HG02938 (cell line): Measurements from ENCODE around the gene ERC1.

Experiments used
- ATAC-seq: cut with Tn5 transposase; IDR thresholded peaks from one replicate; pipeline ENCODE4 v1.9.1; 2021; ENCODE audit warnings: mild to moderate bottlenecking, moderate library complexity; ENCODE audit not compliant: unreplicated experiment

Gene ERC1

DNA sequence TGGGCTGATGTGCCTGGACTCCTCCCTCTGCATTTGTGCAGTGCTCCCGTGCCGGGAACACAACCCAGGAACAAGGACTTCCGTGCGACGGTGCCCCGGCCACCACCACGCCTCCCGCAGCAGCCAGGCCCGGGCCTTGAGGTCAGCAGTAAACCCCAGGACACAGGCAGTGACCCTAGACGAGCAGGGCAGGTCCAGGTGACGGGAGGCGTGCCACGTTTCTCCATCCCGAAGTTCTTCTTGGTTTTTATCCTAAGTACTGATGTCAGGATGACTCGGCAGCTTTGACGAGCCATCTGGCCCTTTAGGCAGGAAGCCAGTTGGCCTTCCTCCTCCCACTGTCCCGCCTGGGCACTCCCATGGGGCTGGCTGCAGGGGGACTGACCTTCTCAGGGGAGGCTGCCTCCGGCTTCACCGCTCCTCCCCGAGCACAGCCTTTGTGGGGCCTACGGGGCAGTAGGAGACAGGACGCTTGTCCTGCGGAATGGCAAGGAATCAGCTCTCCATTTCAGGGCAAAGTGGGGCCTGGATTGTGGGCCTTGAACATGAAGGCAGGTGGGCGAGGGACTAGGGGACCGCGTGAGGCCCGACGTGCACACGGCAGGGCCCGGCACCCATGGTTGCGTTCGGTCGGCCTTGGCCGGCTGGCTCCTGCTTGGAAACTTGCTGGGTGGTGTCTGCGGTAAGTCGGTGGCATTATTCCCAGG is 509.2 kb downstream of the ERC1 start:
- no peak for ATAC-seq

DNA sequence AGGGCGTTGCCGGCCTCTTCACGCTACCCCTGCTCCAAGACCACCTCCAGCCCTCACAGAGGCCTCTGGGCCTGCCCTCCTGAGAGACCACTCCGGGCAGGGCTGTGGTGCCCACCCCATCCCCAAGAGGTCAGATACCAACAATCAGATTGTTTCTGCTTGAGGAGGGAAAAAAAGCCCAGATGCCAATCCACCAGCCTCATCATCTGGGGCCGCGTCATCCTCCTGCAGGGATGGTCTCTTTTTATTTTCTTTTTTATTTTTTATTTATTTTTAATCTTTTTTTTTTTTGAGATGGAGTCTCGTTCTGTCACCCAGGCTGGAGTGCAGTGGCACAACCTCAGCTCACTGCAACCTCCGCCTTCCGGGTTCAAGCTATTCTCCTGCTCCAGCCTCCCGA is 510.0 kb downstream of the ERC1 start:
- ATAC-seq, result no peak

DNA sequence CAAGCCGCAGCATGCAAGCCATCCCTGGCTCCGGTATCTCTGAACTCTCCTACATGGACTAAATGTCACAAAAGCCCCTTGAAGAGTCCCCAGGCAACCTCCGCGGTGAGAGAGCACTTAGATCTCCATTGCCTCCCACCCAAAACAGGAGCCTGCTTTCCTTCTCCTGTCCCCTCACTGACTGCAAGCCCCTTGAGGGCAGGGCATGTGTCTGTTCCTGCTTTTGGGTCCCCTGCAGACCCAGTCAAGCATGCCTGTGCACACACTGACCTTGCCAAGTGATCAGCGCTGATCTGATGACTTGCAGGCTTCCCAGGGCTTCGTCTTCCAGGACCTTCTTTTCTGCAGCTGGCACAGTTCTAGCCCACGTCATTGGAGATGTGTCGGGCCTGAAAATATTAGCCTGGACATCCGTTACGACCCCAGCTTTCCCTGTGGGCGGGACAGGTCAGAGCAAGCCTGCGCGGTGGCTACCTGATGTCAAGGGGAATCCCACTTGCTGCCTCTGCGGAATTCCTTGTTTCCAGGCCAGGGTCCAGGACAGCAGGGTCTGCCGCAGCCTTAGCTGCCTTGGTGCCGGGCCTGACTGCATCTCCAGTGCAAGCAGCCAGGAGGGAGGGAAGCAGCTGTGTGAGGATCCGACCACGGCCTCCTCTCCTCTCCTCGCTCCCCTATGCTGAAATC is 510.8 kb downstream of the ERC1 start:
- ATAC-seq, result no peak

DNA sequence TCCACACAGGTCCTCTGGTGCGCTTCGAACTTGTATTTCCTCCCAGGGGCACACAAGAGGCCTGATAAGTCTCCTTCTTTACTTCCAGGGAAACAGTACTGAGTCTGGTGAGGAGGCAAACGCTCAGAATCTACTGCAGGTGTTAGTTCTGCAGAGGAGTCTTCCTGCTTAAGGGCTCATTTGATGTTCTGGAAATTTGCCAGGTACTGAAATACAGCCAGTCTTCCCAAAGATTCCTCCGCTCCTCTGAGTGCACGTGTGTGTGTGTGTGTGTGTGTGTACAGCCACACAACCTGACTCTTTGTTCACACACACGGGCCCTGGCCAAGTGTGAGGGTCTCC is 511.3 kb downstream of the ERC1 start:
- no peak for ATAC-seq

DNA sequence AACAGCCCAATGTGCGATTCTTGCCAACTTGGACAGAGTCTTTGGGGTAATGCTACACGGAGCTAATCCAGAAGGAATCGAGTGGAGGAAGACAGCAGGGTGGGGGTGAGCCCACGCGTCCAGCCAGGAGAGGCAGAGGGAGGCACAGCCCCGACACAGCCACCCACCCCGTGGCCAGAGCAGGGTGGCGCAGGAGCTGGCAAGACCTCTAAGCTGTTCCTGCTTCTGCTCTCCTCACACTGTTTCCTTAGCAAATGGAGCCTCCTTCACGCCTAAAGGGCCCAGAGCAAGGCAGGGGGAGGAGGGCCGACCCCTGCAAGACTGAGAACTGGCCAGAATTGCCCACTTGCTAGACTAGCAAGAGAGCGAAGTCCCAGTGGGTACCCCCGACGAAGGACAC is 511.8 kb downstream of the ERC1 start:
- ATAC-seq, result no peak

DNA sequence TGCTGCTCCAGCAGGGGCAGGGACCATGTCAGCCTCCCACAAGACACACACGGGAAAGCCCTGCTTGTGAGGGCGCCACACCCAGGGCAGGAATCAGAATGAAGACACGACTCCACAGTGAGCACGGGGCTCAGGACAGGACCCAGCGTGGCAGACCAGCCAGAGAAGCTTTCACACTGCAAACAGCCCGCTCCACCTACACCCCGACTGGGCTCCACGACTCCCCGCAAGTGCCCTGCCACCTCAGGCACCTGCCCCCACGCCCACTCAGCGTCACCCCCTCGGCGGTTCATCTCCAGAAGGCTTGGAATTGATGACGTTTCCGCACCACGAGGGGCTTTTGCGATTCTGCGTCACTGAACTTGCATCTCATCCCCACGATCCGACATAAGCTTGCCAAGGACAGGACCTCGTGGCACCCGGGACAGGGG is 512.3 kb downstream of the ERC1 start:
- no peak for ATAC-seq

DNA sequence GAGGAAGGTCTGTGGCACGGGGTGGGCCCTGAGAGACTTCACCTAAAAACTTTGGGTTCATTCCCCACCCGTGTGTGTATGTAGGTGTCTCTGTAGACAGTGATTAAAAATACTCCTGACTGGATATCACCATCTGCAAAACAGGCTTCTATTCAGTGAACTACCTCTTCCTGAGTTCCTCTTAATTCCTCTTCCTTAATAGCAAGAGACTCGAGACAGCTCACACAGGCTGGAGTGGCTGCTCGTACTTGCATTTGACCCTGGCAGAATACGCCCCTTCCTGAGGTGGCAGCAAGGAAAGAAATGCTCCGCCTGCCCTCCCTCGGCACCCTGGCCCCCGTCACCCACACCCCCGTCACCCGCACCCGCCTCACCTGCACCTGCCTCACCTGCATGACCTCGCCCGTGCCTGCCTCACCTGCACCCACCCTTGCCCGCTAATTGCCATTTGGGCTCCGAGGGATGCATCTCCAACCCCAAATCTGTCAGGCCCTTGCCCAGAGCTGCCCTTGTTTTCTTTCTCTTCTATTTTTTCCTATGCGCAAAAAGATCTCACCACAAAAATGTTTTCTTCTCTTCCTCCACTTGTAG is 513.4 kb downstream of the ERC1 start:
- no peak for ATAC-seq

DNA sequence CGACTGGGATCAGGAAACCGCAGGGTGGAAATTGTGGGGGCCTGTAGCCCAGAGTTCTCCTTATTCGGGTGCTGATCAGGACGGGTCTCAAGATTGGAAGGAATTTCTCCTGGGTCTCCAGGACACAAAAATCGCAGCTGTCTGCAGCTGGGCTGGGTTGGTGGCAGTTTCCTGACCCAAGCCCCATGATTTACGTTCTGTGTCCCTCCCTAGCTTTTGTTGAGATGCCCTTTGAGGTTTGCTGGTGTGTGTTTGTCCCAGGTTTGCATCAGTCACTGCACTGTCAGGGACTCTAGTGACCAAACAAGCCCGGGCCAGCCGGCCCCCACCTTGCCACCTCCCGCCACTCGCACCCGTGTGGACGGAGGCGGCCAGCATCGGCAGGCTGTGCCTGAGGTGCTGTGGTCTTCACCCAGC is 513.9 kb downstream of the ERC1 start:
- no peak for ATAC-seq

DNA sequence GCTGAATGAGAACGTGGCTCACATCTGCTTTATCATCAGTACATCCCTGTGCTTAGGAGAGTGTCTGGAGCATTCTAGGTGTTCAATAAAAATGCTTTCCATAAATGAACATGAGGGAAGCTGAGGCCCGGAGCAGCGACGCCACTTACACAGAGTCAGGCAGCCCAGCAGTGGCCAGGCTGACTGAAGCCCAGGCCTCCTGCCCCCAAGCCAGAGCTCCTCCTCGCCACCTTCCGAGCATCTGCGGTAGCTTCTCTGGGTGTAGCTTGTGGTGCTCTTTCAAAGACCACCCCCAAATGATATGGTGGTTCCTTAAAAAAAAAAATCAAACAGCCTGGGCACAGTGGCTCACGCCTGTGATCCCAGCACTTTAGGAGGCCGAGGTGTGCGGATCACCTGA is 514.6 kb downstream of the ERC1 start:
- no peak for ATAC-seq

DNA sequence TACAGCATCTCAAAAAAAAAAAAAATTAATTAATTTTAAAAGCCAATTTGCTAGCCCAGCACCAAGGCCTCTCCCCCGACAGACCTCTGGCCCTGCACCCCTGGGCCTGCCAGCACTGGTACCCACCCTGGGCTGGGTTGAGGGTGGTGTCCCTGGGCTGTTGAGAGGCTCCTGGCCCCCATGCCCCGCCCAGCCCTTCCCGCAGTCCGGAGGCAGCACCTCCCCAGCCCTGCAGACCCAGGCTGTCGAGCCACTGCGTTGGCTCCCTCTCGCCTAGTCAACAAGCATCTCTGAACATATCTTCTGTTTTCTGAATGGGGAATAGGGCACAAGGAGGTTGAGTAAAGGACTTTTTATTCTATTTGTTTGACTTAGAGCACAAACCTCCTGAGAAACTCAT is 516.3 kb downstream of the ERC1 start:
- ATAC-seq, result no peak

DNA sequence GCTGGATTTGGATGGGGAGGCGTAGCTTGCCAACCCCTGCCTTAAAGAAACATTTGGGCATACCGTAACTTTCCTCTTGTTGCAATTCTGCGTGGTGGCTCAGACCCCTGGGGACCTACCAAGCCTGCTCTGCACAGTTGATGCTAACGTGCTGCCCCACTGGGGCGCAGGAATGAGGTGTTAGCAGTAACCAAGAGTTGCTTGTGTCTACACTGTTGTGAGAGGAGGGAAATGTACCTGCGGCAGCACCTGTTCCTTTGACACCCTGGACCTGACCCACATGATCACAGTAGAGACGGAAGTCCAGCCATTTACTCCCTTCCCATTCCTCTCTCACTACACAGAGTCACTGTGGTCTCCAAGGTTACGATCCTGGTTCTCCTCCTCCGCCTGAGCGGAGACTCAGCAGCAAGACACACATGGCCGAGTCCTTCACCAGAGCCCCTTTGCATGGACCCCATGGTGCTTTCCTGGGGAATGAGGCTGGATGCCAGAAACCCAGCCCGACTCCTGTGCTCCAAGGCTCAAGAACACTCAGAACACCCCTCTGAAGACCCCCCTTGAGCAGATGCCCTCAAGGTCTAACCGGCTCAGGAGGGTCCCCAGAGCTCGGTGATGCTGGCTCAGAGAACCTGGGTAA is 518.5 kb downstream of the ERC1 start:
- no peak for ATAC-seq

DNA sequence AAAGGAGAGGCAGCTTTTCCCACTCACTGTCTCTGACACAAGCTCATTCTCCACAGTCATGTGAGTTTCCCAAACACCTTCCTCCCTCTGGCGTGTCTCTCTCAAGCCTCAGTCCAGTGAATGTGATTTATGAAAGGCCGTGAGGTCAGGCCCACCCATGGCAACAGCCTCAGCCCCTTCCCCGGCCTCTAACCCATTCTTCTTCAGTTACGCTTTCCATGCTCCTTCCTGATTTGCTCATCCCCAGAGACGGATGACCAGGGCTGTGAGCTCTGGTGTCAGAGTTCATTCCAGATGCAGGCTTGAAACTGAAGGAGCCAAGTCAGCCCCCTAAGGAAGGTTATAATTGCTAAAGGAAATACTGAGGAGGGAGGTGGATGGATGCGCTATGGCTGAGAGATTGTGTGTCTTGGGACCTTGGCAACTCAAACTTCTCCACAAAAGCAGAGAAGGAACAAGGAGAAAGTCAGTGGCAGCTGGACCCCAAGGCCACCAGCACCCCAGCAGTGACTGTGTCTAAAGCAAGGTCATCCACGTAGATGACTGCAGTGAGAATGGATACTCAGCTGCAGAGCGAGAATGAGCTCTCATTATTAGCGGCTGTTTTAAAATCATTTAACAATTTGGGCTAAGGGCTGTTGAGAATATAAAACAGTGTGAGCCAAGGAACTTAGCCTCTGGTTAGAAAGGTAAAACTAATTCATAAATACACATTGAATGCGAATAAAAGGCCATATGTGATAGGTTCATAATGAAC is 519.2 kb downstream of the ERC1 start:
- no peak for ATAC-seq

DNA sequence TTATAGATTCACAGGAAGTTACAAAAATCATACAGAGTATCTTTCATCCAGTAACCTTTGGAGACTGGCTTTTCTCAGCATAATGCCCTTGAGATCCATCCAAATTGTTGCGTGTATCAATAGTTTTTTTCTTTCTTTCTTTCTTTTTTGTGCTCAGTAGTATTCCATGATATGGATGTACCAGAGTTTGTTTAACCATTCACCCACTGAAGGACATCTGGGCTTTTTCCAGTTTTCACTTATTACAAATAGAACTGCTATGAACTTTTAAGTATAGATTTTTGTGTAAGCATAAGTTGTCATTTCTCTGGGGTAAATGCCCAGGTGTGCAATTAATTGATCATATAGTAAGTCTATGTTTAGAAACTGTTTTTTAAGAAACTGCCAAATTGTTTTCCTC is 524.0 kb downstream of the ERC1 start:
- ATAC-seq, result no peak

DNA sequence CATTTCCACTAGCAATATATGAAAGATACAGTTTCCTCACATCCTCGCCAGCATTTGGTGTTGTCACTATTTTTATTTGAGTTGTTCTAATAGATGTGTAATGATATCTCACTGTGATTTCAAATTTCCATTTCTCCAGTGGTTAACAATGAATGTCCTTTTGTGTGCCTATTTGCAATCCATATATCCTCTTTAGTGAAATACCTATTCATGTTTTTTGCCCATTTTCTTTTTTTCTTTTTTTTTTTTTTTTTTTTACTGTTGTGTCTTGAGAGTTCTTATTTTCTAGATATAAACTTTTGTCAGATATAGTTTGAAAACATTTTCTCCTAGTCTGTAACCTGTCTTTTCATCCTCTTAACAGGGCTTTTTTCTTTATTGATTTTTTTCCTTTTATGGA is 524.4 kb downstream of the ERC1 start:
- no peak for ATAC-seq

DNA sequence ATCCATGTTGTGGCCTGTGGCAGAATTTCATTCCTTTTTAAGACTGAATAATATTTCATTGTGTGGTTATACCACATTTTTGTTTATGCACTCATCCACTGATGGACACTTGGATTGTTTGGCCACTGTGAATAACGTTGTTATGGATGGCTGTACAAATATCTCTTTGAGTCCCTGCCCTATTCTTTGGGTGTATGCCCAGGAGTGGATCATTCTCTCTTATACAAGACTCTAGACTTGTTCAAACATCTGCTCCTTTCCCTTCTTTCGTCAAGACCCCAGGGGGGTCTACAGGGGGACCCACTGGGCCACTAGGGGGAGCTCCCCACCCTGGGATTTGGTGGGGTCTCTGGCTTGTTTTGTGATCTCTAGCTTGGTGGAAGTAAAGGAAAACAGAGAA is 526.0 kb downstream of the ERC1 start:
- no peak for ATAC-seq

DNA sequence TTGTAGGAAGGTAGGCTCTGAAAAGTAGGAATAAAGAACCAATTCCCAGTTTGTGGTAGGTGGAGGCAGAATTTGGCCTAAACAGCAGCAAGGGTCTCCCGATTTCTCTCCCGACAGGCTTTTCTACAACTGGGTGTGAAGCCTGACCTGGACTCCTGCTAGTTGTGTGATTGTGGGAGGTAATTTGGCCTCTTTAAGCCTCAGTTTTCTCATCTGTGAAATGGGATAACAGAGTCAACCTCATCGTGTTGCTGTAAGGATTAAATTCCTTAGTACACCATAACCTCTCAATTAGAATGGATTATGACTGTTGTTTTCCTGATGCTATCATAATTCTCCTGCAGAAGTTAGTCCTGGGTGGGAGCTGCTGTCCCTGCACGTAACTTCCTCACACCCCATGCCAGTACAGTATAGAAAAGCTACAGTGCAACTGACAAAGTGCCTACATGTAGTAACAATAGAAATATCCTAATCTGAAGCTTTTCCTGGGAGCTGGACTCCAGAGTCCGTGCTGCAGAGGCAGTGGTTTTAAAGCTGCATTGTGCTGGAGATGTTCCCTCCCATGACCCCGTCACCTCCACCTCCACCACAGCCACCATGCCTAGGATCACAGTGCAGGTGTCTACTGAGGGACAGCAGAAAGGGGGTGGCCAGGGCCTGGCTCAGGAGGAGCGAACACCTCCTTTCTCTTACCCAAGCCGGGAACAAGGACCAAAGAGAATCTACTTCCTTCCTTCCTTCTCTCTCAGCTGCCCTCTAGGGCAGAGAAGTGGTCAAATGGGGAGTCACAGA is 526.9 kb downstream of the ERC1 start:
- no peak for ATAC-seq

DNA sequence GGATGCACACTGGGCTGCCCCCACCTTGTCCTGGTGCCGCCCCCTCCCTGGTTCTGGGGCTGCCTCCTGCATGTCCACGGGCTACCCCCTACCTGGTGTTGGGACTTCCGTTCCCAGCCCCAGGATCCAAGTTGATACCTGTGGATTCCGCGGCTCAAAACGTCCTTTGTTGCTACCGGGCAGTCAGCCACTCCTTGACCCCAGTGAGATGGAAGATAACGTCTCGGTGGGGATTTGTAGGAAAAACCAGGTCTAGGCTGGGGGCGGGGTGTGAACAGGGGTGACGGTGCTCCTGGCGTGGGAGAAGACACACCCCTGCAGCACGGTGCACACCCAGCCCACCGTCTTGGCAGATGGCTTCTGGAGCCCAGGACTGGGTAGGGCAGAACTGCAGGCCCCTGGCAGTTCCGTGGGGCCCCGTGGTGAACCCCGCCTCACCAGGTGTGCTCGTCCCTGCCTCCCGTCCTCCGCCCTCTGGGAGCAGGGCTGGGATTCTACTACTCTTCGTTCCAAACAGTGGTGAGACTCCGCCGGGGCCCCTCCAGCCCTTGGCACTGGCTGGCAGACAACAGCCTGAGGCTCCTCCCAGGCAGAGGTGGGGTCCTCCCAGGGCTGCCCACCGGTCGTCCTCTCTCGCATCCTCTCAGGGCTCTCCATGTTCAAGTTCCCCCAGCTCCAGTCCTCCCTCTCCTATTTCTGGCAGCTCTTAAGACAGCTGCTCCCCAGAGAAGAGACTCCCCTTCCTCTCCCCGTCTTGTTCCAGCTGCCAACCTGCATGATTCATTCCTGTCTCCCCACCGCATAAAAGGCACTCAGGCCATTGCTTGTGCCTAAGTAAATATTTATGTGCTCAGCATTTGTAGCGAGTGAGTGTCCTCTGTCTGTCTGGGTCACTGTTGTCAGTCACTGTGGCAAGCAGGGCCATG is 527.8 kb downstream of the ERC1 start:
- ATAC-seq, result no peak

DNA sequence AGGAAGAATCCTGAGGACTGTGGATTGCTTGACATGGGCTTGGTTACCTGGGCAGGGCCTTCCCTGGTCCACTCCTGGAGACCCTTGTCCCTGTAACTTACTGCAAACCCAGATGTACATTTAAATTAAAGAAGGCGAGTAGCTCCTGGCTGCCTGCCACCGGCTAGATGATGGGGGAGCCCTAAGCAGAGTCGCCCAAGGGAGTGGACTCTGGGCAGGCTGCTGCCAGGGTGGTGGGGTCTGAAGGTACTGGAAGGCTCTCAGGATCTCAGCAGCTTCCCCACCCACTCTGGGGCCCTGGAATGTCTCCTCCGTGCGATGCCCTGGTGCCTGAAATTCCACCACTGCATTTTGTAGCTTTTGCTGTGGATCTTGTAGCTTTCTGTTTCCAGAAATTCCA is 528.6 kb downstream of the ERC1 start:
- ATAC-seq, result no peak

DNA sequence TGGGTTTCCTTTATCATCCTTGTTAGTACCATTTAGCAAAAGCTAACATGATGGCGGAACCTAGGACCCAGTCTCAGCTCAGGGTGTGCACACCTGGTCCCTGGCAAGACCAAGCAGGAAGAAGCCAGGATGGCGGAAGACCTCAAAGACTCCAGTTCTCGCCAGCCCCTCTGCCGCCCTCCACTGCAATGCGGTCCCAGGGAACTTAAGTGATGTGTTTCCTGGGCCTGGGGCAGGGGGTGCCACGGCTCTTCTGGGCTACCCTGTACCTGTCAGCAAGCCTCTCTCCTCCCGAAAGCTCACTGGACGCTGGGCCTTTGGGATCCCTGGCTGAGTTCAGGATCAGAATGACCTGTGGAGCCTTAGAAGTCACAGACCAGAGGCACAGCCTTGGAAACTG is 532.0 kb downstream of the ERC1 start:
- ATAC-seq, result no peak
